Stimulated activated CD4-positive, alpha-beta T cell treated with anti-CD3 and anti-CD28 coated beads, Interleukin-4, amount 100 ng/mL, for 48 hours (primary cell): ENCODE measurements around the gene CKM.

Source experiments
- DNase-seq, 2 donors: peaks; one replicate each; pipeline ENCODE4 v3.0.0-alpha.2; 2020; ENCODE audit warnings: low read depth in 2 of 2

The CKM gene

DNA sequence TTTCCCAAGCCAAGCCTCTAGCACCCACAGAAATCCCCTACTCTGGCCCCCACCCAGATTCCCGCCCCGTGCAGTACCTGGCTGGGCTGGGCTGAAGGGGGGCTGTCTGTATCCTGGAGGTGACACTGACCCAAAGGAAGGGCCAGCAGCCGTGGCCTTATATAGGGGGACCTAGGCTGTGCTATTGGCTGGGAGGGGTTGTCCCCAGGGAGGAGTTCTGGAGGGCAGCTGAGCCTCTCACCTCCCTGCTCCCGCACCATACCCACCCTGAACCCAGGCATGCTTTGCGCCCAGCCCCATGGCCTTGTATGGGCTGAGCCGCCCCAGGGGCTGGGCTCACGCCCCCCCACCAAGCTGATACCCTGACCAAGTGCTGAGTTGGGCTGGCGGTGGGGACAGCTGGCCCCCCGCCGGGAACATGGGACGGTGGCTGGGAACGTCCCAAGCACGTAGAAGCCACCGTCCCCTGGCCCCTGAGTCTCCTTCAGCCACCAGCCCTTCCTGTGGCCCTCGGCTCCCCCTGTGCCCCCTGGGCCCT is at the start of gene CKM:
CKM (minus strand) TSS at position 132 of the 538 bp plus-strand sequence. CDS start 3,162 bp downstream, outside the sequence.
- no peak for DNase-seq

- DNase-seq: peak; percentile 99 to 100
Measured at GRCh38 chr19:45370410-45371204, 47.9 kb upstream of the CKM start, which contains the start of gene ERCC2. TSS of gene ERCC2 (minus strand) at chr19:45370573. CDS start at chr19:45370540, 33 bp downstream.

GRCh38 chr19:45368737-45369340 is 46.2 kb upstream of the CKM start:
- no peak for DNase-seq

DNA sequence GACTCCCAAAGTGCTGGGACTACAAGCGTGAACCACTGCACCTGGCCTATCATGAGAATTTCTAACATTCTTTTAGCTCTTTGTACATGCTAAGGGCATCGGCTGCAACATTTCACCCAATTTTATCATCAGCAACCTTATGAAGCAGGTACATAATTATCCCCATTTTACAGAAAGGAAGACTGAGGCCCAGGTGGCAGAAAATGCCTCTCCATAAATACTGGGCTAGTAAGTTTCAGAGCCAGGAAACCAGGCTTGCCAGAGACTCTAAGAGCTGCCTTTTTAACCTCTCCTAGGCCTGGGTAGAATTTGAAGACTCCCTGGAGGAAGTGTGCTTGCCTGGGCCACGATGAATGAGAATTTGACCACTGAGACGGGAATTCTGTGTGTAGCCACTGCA is 45.5 kb upstream of the CKM start:
- DNase-seq: no peak

GRCh38 chr19:45364696-45365095 is 42.0 kb upstream of the CKM start:
- DNase-seq: no peak

- DNase-seq: no peak
Measured at GRCh38 chr19:45363861-45364459, 41.3 kb upstream of the CKM start.

- no peak for DNase-seq
Measured at GRCh38 chr19:45362291-45362690, 39.6 kb upstream of the CKM start.

DNA sequence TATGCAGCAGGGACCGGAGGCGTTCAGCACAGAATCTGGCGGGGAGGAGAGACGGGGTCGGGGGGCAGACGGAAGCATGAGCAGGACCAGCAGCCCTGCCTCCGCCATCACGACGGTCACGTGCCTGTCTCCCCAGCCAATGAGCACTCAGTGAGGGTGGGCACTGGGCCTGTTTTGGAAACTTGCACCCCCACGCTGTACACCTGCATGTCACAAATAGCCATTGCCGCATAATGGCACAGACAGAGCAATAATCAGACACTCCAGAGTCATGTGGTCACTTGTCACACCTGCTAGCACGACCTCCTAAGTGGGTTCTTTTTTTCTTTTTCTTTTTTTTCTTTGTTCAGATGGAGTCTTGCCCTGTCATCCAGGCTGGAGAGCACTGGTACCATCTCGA is 38.9 kb upstream of the CKM start:
- DNase-seq: no peak

DNA sequence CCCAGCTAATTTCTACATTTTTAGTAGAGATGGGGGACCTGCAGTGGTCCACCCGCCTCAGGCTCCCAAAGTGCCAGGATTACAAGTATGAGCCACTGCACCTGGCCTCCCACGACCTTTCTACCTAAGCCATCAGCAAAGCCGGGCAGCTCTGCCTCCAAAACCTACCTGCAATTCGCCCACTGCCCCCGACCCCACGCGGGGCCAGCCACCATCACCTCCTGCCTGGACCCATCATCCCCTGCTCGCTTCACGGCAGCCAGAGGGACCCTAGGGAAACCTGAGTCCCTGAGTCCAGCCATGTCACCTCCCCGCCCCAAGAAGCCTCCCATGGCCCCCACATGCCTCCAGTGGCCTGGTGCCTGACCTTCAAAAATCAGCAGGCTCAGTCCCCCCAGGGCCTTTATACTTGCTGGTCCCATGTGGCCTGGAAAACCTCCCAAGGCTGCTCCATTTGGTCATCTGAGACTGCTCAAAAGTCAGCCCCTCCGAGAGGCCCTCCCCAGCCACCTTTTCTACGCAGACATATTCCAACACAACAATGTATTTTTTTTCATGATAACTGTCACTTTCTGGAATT is 35.6 kb upstream of the CKM start:
- no peak for DNase-seq

- no peak for DNase-seq
Measured at GRCh38 chr19:45357445-45357783, 34.7 kb upstream of the CKM start.

- no peak for DNase-seq
Measured at GRCh38 chr19:45356760-45357444, 34.2 kb upstream of the CKM start.

- DNase-seq: no peak
Measured at GRCh38 chr19:45355910-45356309, 33.2 kb upstream of the CKM start.

DNA sequence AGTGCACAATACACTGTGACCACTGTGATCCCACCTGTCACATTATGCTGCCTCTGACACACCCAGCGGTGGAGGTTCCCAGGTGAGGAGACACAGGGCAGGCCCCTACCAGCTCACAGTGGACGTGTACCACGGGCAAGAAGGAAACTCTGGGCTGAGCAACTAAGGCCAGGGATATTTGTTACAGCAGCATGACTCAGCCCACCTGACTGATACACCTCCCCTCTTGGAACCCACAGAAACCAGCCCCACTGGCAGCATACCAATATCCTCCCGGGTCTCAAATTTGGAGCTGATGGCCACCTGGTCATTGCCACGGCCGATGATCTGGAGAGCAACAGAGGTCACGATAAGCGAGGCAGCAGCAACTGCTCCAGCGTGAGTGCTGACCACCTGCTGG is 32.7 kb upstream of the CKM start:
- no peak for DNase-seq

DNA sequence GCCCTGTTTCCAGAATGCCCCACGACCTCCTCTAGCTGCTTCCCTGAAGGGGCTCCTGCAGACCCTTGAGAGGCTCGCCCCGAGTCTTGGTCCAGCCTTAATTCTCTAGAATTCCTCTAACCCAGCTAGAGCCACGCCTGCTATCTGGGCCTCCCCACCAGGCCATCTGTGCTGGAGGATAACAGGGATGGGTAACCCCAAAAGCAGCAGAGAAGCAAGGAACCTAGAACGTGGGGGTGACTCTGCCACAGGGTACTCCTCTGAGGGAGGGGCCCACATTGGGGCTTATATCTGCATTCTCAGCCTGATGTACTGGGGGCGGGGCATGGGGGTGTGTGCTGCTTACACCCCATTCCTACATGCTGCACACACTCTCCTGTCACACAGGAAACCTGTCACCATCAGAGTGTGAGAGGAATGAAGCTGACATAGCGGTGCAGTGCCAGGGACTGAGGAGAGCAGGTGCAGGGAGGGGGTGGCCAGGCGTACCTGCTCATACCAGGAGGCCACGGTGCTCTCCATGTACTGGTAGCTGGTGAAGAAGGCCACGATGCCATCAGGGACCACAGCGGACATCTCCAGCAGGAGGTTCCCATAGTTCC is 31.7 kb upstream of the CKM start:
- DNase-seq: no peak

DNA sequence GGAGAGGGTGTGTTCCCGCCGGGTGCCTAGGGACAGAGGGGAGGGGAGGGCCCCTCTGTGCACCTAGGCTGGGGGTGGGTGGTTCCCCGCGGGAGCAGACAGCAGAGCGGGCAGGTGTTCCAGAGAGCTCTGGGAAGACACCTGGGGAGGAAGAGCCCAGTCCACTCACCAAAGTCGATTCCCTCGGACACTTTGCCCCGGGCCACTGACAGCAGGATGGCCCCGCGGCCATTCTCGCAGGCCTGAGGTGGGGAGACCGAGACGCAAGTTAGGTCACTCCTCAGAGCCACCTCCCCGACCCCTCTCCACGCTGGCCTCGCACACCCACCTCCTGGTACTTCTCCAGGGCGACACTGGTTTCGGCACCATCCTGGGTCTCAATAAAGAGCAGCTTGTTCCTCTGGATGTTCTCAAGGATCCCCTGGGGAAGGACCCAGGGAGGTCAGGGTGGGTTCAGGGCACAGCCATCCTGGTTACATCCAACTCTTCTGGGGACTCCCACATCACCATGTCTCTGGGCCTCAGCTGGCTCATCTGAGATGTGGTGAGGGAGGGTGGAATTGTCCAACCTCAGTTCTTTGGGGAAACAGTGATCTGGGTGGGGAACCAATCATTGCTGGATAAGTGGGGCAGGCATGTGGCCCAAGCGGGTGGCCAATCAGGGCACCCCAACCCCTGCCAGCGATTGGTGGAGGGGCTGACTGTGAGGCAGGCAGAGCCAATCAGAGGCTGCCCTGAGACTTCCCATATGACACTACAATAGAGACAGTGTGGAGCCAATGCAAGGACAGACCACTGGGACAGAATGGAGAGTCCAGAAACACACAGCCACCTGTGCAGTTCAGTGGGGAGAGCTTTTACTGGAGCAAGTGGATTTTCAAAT is 30.5 kb upstream of the CKM start:
- no peak for DNase-seq

DNA sequence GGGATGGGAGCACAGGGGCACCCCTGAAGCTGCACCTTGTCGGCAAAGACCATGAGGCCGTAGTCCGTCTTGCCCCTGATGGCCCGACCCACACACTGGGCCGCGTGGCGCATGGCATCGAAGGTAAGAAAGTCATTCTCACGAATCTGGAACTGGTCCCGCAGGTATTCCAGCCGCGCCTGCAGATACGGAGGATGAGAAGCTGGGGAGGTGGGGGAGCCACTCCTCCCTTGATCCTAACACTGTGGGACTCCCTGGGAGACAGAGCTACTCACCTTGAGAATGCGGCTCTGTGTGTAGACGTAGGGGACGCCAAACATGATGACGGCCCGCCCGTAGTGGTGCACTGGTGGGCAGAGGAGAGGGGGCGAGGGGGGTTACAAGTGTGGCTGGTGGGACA is 29.8 kb upstream of the CKM start:
- no peak for DNase-seq

DNA sequence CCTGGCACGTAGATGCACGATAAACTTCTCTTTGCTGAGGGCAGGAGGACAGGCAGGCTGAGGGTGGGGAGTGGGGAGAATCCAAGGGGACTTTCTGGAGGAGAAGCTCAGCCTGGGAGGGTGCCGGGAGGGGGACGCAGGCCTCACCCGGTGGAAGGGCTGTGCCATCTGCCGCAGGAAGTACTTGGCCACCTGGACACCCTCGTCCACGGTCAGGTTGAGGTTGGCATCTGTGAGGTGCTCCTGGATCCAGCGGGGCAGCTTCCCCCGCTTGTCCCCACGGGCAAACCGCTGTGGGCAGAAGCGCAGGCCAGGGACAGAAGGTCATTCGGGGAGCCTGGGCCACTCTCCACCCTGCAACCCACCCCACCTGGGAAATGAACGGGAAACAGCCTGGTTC is 29.4 kb upstream of the CKM start:
- DNase-seq: no peak

- DNase-seq: no peak
Measured at GRCh38 chr19:45351401-45351952, 28.8 kb upstream of the CKM start.

GRCh38 chr19:45350477-45351058 is 27.9 kb upstream of the CKM start:
- no peak for DNase-seq

DNA sequence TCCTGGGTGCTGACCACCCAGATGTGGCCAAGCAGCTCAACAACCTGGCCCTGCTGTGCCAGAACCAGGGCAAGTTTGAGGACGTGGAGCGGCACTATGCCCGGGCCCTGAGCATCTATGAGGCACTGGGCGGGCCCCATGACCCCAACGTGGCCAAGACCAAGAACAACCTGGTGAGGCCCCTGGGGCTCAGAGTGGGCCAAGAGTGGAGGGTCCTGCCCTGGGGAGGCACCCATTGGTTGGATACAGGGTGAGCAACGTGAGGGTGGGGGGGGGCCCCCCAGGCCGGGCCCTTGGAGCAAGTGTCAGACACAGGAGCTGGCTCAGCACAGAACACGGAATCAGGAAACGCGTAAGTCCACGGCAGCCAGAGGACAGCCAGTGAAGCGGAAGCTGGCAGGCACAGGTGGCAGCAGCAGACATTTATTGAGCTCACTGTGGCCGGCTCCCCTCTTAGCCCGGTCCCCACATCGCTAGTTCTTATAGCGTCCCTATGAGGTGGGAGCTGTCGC is 26.8 kb upstream of the CKM start:
- DNase-seq: no peak
